ENCODE measurements around the gene LCN6.

LCN6 gene

GRCh38 chr9:136740971-136741882 is 7.1 kb downstream of the LCN6 start:
- no peaks in the 10 kb centered on the region for H3K9me2 ChIP-seq (replicated peaks; ENCODE audit: insufficient read depth, low read length)

GRCh38 chr9:136740491-136740890 is 7.8 kb downstream of the LCN6 start:
- Histone ChIP-seq H3K4me2 (ENCODE audit: low read depth, low read length, poor library complexity, severe bottlenecking) (no peak overlapping the region), H3K9me2 (replicated peaks; ENCODE audit: insufficient read depth, low read length) (no peaks in the 10 kb centered on the region), H3K9me3 (ENCODE audit: insufficient read depth, low read length) (no peaks in the 10 kb centered on the region), H3F3A (ENCODE audit: insufficient read depth) (no peaks in the 10 kb centered on the region), H3K79me2 (ENCODE audit: insufficient read depth, low read length) (no peaks in the 10 kb centered on the region), H3K9ac (ENCODE audit: low read length) (no peak overlapping the region), H2AFZ (ENCODE audit: low read depth, low read length, severe bottlenecking) (no peak overlapping the region), H3K27ac (ENCODE audit: low read depth, low read length) (no peak overlapping the region), H4K20me1 (ENCODE audit: low read depth, low read length) (no peaks in the 10 kb centered on the region), H3K27me3 (ENCODE audit: low read length) (no peaks in the 10 kb centered on the region; the same call in 1 of the 2 replicates), H3K36me3 (ENCODE audit: low read length) (no peaks in the 10 kb centered on the region), H3K4me3 (ENCODE audit: insufficient read depth, low read length, poor library complexity, severe bottlenecking) (no peak overlapping the region)
- TF ChIP-seq EZH2phosphoT487 (conservative IDR thresholded peaks at IDR 0.05; ENCODE audit: low read length) (no peak), CTCF (IDR thresholded peaks at IDR 0.05; ENCODE audit: insufficient read depth, low read length, poor library complexity, severe bottlenecking) (no peak)

More at GRCh38 chr9:136740971-136741882, 7.1 kb downstream of the LCN6 start:
- Histone ChIP-seq H3K79me2 (ENCODE audit: insufficient read depth, low read length) (no peaks in the 10 kb centered on the region), H3K9me3 (ENCODE audit: insufficient read depth, low read length) (no peaks in the 10 kb centered on the region), H3K36me3 (ENCODE audit: low read length) (no peaks in the 10 kb centered on the region), H3K4me2 (ENCODE audit: low read depth, low read length, poor library complexity, severe bottlenecking) (no peak overlapping the region), H3F3A (ENCODE audit: insufficient read depth) (no peaks in the 10 kb centered on the region), H3K4me3 (ENCODE audit: insufficient read depth, low read length, poor library complexity, severe bottlenecking) (no peak overlapping the region), H3K9ac (ENCODE audit: low read length) (no peak overlapping the region), H2AFZ (ENCODE audit: low read depth, low read length, severe bottlenecking) (no peak overlapping the region), H3K27me3 (ENCODE audit: low read length) (no peaks in the 10 kb centered on the region; the same call in 1 of the 2 replicates), H4K20me1 (ENCODE audit: low read depth, low read length) (no peaks in the 10 kb centered on the region), H3K27ac (ENCODE audit: low read depth, low read length) (no peak overlapping the region)
- no peak for TF ChIP-seq CTCF (IDR thresholded peaks at IDR 0.05; ENCODE audit: insufficient read depth, low read length, poor library complexity, severe bottlenecking)
- TF ChIP-seq EZH2phosphoT487 (conservative IDR thresholded peaks at IDR 0.05; ENCODE audit: low read length): no peak

GRCh38 chr9:136740069-136740468 is 8.3 kb downstream of the LCN6 start:
- no peak for TF ChIP-seq EZH2phosphoT487 (conservative IDR thresholded peaks at IDR 0.05; ENCODE audit: low read length)
- no peak for TF ChIP-seq CTCF (IDR thresholded peaks at IDR 0.05; ENCODE audit: insufficient read depth, low read length, poor library complexity, severe bottlenecking)
- H3K36me3 ChIP-seq (ENCODE audit: low read length): no peaks in the 10 kb centered on the region
- H3K9ac ChIP-seq (ENCODE audit: low read length): no peak overlapping the region
- H3K4me3 ChIP-seq (ENCODE audit: insufficient read depth, low read length, poor library complexity, severe bottlenecking): no peak overlapping the region
- H3K79me2 ChIP-seq (ENCODE audit: insufficient read depth, low read length): no peaks in the 10 kb centered on the region
- H3K27me3 ChIP-seq (ENCODE audit: low read length): no peaks in the 10 kb centered on the region; the same call in 1 of the 2 replicates
- no peak overlapping the region for H3K4me2 ChIP-seq (ENCODE audit: low read depth, low read length, poor library complexity, severe bottlenecking)
- no peaks in the 10 kb centered on the region for H3F3A ChIP-seq (ENCODE audit: insufficient read depth)
- no peaks in the 10 kb centered on the region for H3K9me2 ChIP-seq (replicated peaks; ENCODE audit: insufficient read depth, low read length)
- H3K9me3 ChIP-seq (ENCODE audit: insufficient read depth, low read length): no peaks in the 10 kb centered on the region
- no peak overlapping the region for H2AFZ ChIP-seq (ENCODE audit: low read depth, low read length, severe bottlenecking)
- no peak overlapping the region for H3K27ac ChIP-seq (ENCODE audit: low read depth, low read length)
- H4K20me1 ChIP-seq (ENCODE audit: low read depth, low read length): no peaks in the 10 kb centered on the region

Measured in SU-DHL-6 (cell line).